CD14-positive monocyte (primary cell): ENCODE data around the gene CARD11. TPM values are rescaled to one million over a fixed set of nuclear protein-coding genes. Genes with fewer than 3 reads are reported as not detected.

Experiments used
- DNase-seq, 3 donors: peaks; one replicate each; pipeline ENCODE4 v3.0.0-alpha.2; 2011 to 2022
- H2AFZ ChIP-seq: 2 replicates; pipeline ENCODE4 v1.6.0; 2012; ENCODE audit warnings: mild to moderate bottlenecking, low read depth, low read length, inconsistent platforms; ENCODE audit not compliant: insufficient read depth, poor library complexity, severe bottlenecking
- H3K27ac ChIP-seq, 2 donors: 1 replicate in 1 of 2; 2 replicates in 1 of 2; pipeline ENCODE4 v1.5.1; 2012 to 2013; ENCODE audit warnings: low read length in 2 of 2, control low read depth in 1 of 2, inconsistent platforms in 1 of 2, low read depth in 1 of 2, mild to moderate bottlenecking in 1 of 2
- H3K27me3 ChIP-seq, 2 donors: one replicate each; pipeline versions ENCODE4 v1.6.0 to v1.6.1; 2011 to 2013; ENCODE audit warnings: low read length in 2 of 2; ENCODE audit not compliant: control insufficient read depth in 2 of 2, insufficient read depth in 2 of 2
- H3K36me3 ChIP-seq, 2 donors: replicated peaks in 1 of 2; 1 replicate in 1 of 2; 2 replicates in 1 of 2; pipeline versions ENCODE4 v1.5.1 to v1.6.1; 2012 to 2013; ENCODE audit warnings: low read length in 2 of 2, control low read depth in 1 of 2, inconsistent platforms in 1 of 2, mild to moderate bottlenecking in 1 of 2; ENCODE audit not compliant: insufficient read depth in 2 of 2, control insufficient read depth in 1 of 2
- H3K4me1 ChIP-seq, 2 donors: 1 replicate in 1 of 2; 2 replicates in 1 of 2; pipeline versions ENCODE4 v1.5.1 to v1.6.1; 2012 to 2013; ENCODE audit warnings: low read length in 2 of 2, control low read depth in 1 of 2, inconsistent platforms in 1 of 2, mild to moderate bottlenecking in 1 of 2, moderate library complexity in 1 of 2; ENCODE audit not compliant: insufficient read depth in 2 of 2, control insufficient read depth in 1 of 2
- H3K4me2 ChIP-seq: replicated peaks from 2 replicates; pipeline ENCODE3; 2012; ENCODE audit warnings: low read length, moderate library complexity, mild to moderate bottlenecking; ENCODE audit not compliant: poor library complexity, severe bottlenecking; ENCODE audit errors: extremely low read depth
- H3K4me3 ChIP-seq, 3 experiments: fragments of 200-600 bp in 1 of 3; sonication (generic) in 1 of 3; replicated peaks in 1 of 3; 1 replicate in 2 of 3; 2 replicates in 1 of 3; pipeline ENCODE4 v1.5.1; 2011 to 2013; ENCODE audit warnings: low read length in 3 of 3, mild to moderate bottlenecking in 3 of 3, control low read depth in 2 of 3, low read depth in 2 of 3, inconsistent platforms in 1 of 3, moderate library complexity in 1 of 3
- H3K79me2 ChIP-seq: 2 replicates; pipeline ENCODE4 v1.6.0; 2012; ENCODE audit warnings: mild to moderate bottlenecking, control low read depth, inconsistent platforms, low read length, moderate library complexity; ENCODE audit not compliant: insufficient read depth
- H3K9ac ChIP-seq: 2 replicates; pipeline ENCODE4 v1.6.0; 2017; ENCODE audit warnings: low read length, mild to moderate bottlenecking; ENCODE audit not compliant: insufficient read depth, poor library complexity, severe bottlenecking
- H3K9me3 ChIP-seq, 2 donors: replicated peaks in 1 of 2; 1 replicate in 1 of 2; 2 replicates in 1 of 2; pipeline versions ENCODE4 v1.5.1 to v1.6.1; 2012 to 2013; ENCODE audit warnings: low read length in 2 of 2, control low read depth in 1 of 2; ENCODE audit not compliant: control insufficient read depth in 1 of 2, insufficient read depth in 1 of 2
- H4K20me1 ChIP-seq: 2 replicates; pipeline ENCODE4 v1.6.0; 2012; ENCODE audit warnings: mild to moderate bottlenecking, low read length, control low read depth, moderate library complexity; ENCODE audit not compliant: insufficient read depth
- H3K27ac Mint-ChIP-seq, 7 donors: one replicate each; pipeline ENCODE4 v1.8.0; 2020; ENCODE audit warnings: mild to moderate bottlenecking in 7 of 7, mixed read lengths in 7 of 7, moderate library complexity in 6 of 7, inconsistent platforms in 2 of 7
- H3K27me3 Mint-ChIP-seq, 3 donors: one replicate each; pipeline ENCODE4 v1.8.0; 2021 to 2022; ENCODE audit warnings: low read depth in 3 of 3, mild to moderate bottlenecking in 3 of 3, mixed read lengths in 3 of 3, moderate library complexity in 3 of 3, inconsistent platforms in 1 of 3
- H3K36me3 Mint-ChIP-seq, 2 donors: one replicate each; pipeline ENCODE4 v1.8.0; 2020; ENCODE audit warnings: mixed read lengths in 2 of 2, inconsistent platforms in 1 of 2, mild to moderate bottlenecking in 1 of 2
- H3K4me1 Mint-ChIP-seq: one replicate; pipeline ENCODE4 v1.8.0; 2020; ENCODE audit warnings: mild to moderate bottlenecking, mixed read lengths
- H3K4me3 Mint-ChIP-seq, 2 donors: one replicate each; pipeline ENCODE4 v1.8.0; 2020; ENCODE audit warnings: mild to moderate bottlenecking in 2 of 2, mixed read lengths in 2 of 2, moderate library complexity in 1 of 2
- H3K9me3 Mint-ChIP-seq, 7 donors: one replicate each; pipeline ENCODE4 v1.8.0; 2020 to 2022; ENCODE audit warnings: mixed read lengths in 7 of 7, mild to moderate bottlenecking in 6 of 7, moderate library complexity in 6 of 7, inconsistent platforms in 2 of 7
- CTCF ChIP-seq: fragments of 200-600 bp; IDR thresholded peaks from one replicate; pipeline ENCODE4 v1.8.0; 2022; ENCODE audit warnings: antibody characterized with exemption, mild to moderate bottlenecking
- WGBS: methylation state at CpG from one replicate; pipeline ENCODE4 v1.1.5; 2013; ENCODE audit warnings: missing lambda C conversion rate; ENCODE audit not compliant: insufficient coverage; 5-methylcytosine and 5-hydroxymethylcytosine counted together
- intact Hi-C, 2 donors: fragments of 100-400 bp; cut with micrococcal nuclease; formaldehyde crosslinking; loops; one replicate each; pipeline versions ENCODE4 v1.15.0 to v1.15.1; 2023
- polyA plus RNA-seq, 3 donors: library from polyadenylated mRNA; depleted of rRNA in 1 of 3; unstranded in 2 of 3; stranded (reverse) in 1 of 3; fragments of 300-500 nt in 2 of 3; fragments of >200 nt in 1 of 3; fragmentation: Illumina TruSeq in 2 of 3; gene quantifications; 1 replicate in 2 of 3; 2 replicates in 1 of 3; pipeline ENCODE4 v1.2.3, GENCODE V29; 2012 to 2021

CARD11 gene
- polyA plus RNA-seq, 3 donors, result 0.04 to 0.17 TPM; not detected in 1

- Mint-ChIP-seq H3K9me3 (peaks cover 0 to 14% (median 4%) of the 10 kb centered on the region in 7 donors), H3K27ac (no peak overlapping the region), H3K4me1 (peaks cover 34% of the 10 kb centered on the region), H3K36me3 (peaks cover 0 to 8% of the 10 kb centered on the region in 2 donors), H3K27me3 (peaks cover 46 to 52% (median 51%) of the 10 kb centered on the region in 3 donors), H3K4me3 (peak overlapping the region in 1 of 2 donors; percentile 67)
- peaks cover 4 to 5% of the 10 kb centered on the region in 2 donors for H3K9me3 ChIP-seq
- no peak for TF ChIP-seq CTCF
- no peak overlapping the region for H3K27ac ChIP-seq
- no peak overlapping the region for H3K4me3 ChIP-seq
- no peak overlapping the region for H3K9ac ChIP-seq
- H4K20me1 ChIP-seq, result no peaks in the 10 kb centered on the region
- no peak overlapping the region for H3K4me2 ChIP-seq
- H3K79me2 ChIP-seq, result no peaks in the 10 kb centered on the region
- peaks cover 26% of the 10 kb centered on the region in 2 donors for H3K4me1 ChIP-seq
- intact Hi-C loops, result no loop called here
- no peak for DNase-seq
- peaks cover 15 to 29% of the 10 kb centered on the region in 2 donors for H3K27me3 ChIP-seq
- no peaks in the 10 kb centered on the region for H3K36me3 ChIP-seq
- 80% methylated on average over 5 of the region's 8 CpGs for WGBS
- H2AFZ ChIP-seq, result no peak overlapping the region
Measured at GRCh38 chr7:2981103-2981480, 62.6 kb downstream of the CARD11 start.

GRCh38 chr7:2980401-2981102 is 63.1 kb downstream of the CARD11 start:
- Mint-ChIP-seq H3K4me1 (peaks cover 34% of the 10 kb centered on the region), H3K27me3 (peaks cover 48 to 52% (median 51%) of the 10 kb centered on the region in 3 donors), H3K4me3 (peak overlapping the region in 1 of 2 donors; percentile 67), H3K9me3 (peaks cover 0 to 14% (median 4%) of the 10 kb centered on the region in 7 donors), H3K27ac (peak overlapping the region in 1 of 7 donors; percentile 56), H3K36me3 (peaks cover 0 to 8% of the 10 kb centered on the region in 2 donors)
- Histone ChIP-seq H3K4me2 (peak overlapping the region; percentile 36), H3K36me3 (no peaks in the 10 kb centered on the region), H3K4me3 (no peak overlapping the region), H3K27me3 (peaks cover 15 to 29% of the 10 kb centered on the region in 2 donors), H3K79me2 (no peaks in the 10 kb centered on the region), H3K4me1 (peaks cover 26% of the 10 kb centered on the region in 2 donors), H4K20me1 (no peaks in the 10 kb centered on the region), H3K9ac (no peak overlapping the region), H3K9me3 (peaks cover 4 to 5% of the 10 kb centered on the region in 2 donors), H2AFZ (no peak overlapping the region), H3K27ac (no peak overlapping the region)
- intact Hi-C loops, result no loop called here
- DNase-seq, result peak in 1 of 3 donors; percentile 38
- no peak for TF ChIP-seq CTCF
- WGBS, result 2% methylated on average over 20 of the region's 27 CpGs
